Bone marrow (tissue), 2 donors: Measurements from ENCODE around the gene SRMS.
A peak's percentile ranks its signal among the peaks of the same experiment; 100 is the strongest.
"Not testable (repeated sequence)": the region's sequence is repeated elsewhere in the genome, so short reads cannot be mapped to it uniquely, and the experiment has no call there.

Source experiments
- DNase-seq, 2 donors: peaks; one replicate each; lab custom pipeline; 2025; lab: John Stamatoyannopoulos, UW

SRMS gene

GRCh38 chr20:63565699-63566335, 18.3 kb upstream of the SRMS start:
- no peak for DNase-seq

GRCh38 chr20:63565021-63565698, 17.6 kb upstream of the SRMS start:
- no peak for DNase-seq

- DNase-seq, result no peak
Observed at GRCh38 chr20:63564036-63564810, 16.7 kb upstream of the SRMS start.

GRCh38 chr20:63563225-63563935, 15.8 kb upstream of the SRMS start:
- DNase-seq, result no peak

- DNase-seq, result no peak
Observed at GRCh38 chr20:63562461-63563224, 15.1 kb upstream of the SRMS start.

GRCh38 chr20:63561624-63562396, 14.3 kb upstream of the SRMS start:
- DNase-seq, result no peak

GRCh38 chr20:63560856-63561609, 13.5 kb upstream of the SRMS start:
- no peak for DNase-seq

GRCh38 chr20:63560333-63560805, 12.8 kb upstream of the SRMS start:
- no peak for DNase-seq

GRCh38 chr20:63559485-63560332, 12.2 kb upstream of the SRMS start:
- not testable (repeated sequence) for DNase-seq

- DNase-seq, result no peak
Observed at GRCh38 chr20:63558804-63559484, 11.4 kb upstream of the SRMS start.

GRCh38 chr20:63557481-63557891, 9.9 kb upstream of the SRMS start:
- DNase-seq, result no peak

- DNase-seq, result no peak
Observed at GRCh38 chr20:63556873-63557478, 9.4 kb upstream of the SRMS start.

- no peak for DNase-seq
Observed at GRCh38 chr20:63555661-63556381, 8.3 kb upstream of the SRMS start.

GRCh38 chr20:63554361-63555278, 7.1 kb upstream of the SRMS start:
- no peak for DNase-seq

- DNase-seq, result peak; percentile 11 to 55
Observed at GRCh38 chr20:63553933-63554290, 6.4 kb upstream of the SRMS start, which contains the start of gene FNDC11. FNDC11 (plus strand) TSS chr20:63554159; CDS start chr20:63555664, 1,505 bp downstream.
